HepG2 (cell line): ENCODE results near the gene SERINC2. TPM values are rescaled to one million over a fixed set of nuclear protein-coding genes. Genes with fewer than 3 reads are reported as not detected.

Source experiments
- DNMT1 ChIP-seq: sonication (generic); formaldehyde crosslinking; IDR thresholded peaks from 2 replicates; pipeline ENCODE4 v1.5.1; 2020; ENCODE audit warnings: mild to moderate bottlenecking, missing genetic modification reagents
- DZIP1 ChIP-seq: sonication (generic); formaldehyde crosslinking; IDR thresholded peaks from 2 replicates; pipeline ENCODE4 v1.5.0; 2020; ENCODE audit warnings: mild to moderate bottlenecking, missing genetic modification reagents
- ETV5 ChIP-seq: IDR thresholded peaks from 2 replicates; pipeline ENCODE4 v1.6.1; 2018; ENCODE audit warnings: missing biosample characterization, missing genetic modification reagents, inconsistent platforms, borderline replicate concordance
- HDAC1 ChIP-seq: sonication (generic); formaldehyde crosslinking; IDR thresholded peaks from 2 replicates; pipeline ENCODE4 v1.5.1; 2020; ENCODE audit warnings: mild to moderate bottlenecking, missing genetic modification reagents
- LBX2 ChIP-seq: sonication (generic); formaldehyde crosslinking; IDR thresholded peaks from 2 replicates; pipeline ENCODE4 v1.5.0; 2020; ENCODE audit warnings: missing genetic modification reagents, mild to moderate bottlenecking, borderline replicate concordance
- LCORL ChIP-seq, 2 experiments: fragments of 450-650 bp in 1 of 2; sonication (generic) in 1 of 2; formaldehyde crosslinking in 1 of 2; IDR thresholded peaks; 2 replicates each; pipeline versions ENCODE4 v1.5.0 to v1.6.1; 2017 to 2020; ENCODE audit warnings: antibody characterized with exemption in 1 of 2, missing genetic modification reagents in 1 of 2
- MIXL1 ChIP-seq: IDR thresholded peaks from 2 replicates; pipeline ENCODE4 v1.6.1; 2016
- MTA1 ChIP-seq: sonication (generic); formaldehyde crosslinking; IDR thresholded peaks from 2 replicates; pipeline ENCODE4 v1.4.0; 2020; ENCODE audit warnings: missing genetic modification reagents, mild to moderate bottlenecking, borderline replicate concordance
- NFKBIZ ChIP-seq: IDR thresholded peaks from 2 replicates; pipeline ENCODE4 v1.6.1; 2018; ENCODE audit warnings: missing genetic modification reagents, missing compliant biosample characterization
- POLR2A ChIP-seq, 2 experiments: IDR thresholded peaks; 2 replicates each; pipeline ENCODE4 v1.6.1; 2011; ENCODE audit warnings: low read depth in 2 of 2, low read length in 2 of 2, mild to moderate bottlenecking in 1 of 2, moderate library complexity in 1 of 2; ENCODE audit not compliant: insufficient read depth in 1 of 2
- RXRB ChIP-seq: IDR thresholded peaks from 2 replicates; pipeline ENCODE4 v1.6.1; 2016; ENCODE audit warnings: borderline replicate concordance, missing genetic modification reagents, missing compliant biosample characterization
- SKI ChIP-seq: fragments of 450-650 bp; IDR thresholded peaks from one replicate; pipeline ENCODE4 v1.6.1; 2018; ENCODE audit warnings: mild to moderate bottlenecking; ENCODE audit not compliant: partially characterized antibody
- SMAD3 ChIP-seq: sonication (generic); formaldehyde crosslinking; IDR thresholded peaks from 2 replicates; pipeline ENCODE4 v1.4.0; 2020; ENCODE audit warnings: missing genetic modification reagents
- SMAD9 ChIP-seq: sonication (generic); formaldehyde crosslinking; IDR thresholded peaks from 2 replicates; pipeline ENCODE4 v1.5.1; 2020; ENCODE audit warnings: mild to moderate bottlenecking, missing genetic modification reagents
- TEAD2 ChIP-seq: sonication (generic); formaldehyde crosslinking; IDR thresholded peaks from 2 replicates; pipeline ENCODE4 v1.9.0; 2021; ENCODE audit warnings: missing genetic modification reagents
- ZBTB21 ChIP-seq: sonication (generic); formaldehyde crosslinking; IDR thresholded peaks from 2 replicates; pipeline ENCODE4 v1.4.0; 2020; ENCODE audit warnings: missing genetic modification reagents
- ZBTB34 ChIP-seq: sonication (generic); formaldehyde crosslinking; IDR thresholded peaks from 2 replicates; pipeline ENCODE4 v1.8.0; 2022; ENCODE audit warnings: mild to moderate bottlenecking, missing genetic modification reagents
- ZBTB4 ChIP-seq: sonication (generic); formaldehyde crosslinking; IDR thresholded peaks from 2 replicates; pipeline ENCODE4 v1.4.0; 2020; ENCODE audit warnings: missing genetic modification reagents, mild to moderate bottlenecking, borderline replicate concordance
- ZGPAT ChIP-seq: IDR thresholded peaks from 2 replicates; pipeline ENCODE4 v1.6.1; 2016; ENCODE audit warnings: mild to moderate bottlenecking
- ZNF563 ChIP-seq: sonication (generic); formaldehyde crosslinking; IDR thresholded peaks from 2 replicates; pipeline ENCODE4 v1.8.0; 2022; ENCODE audit warnings: mild to moderate bottlenecking, moderate library complexity, missing genetic modification reagents
- polyA plus RNA-seq, 8 experiments: library from polyadenylated mRNA; depleted of rRNA in 3 of 8; stranded (reverse) in 7 of 8; unstranded in 1 of 8; fragments of >200 nt; fragmentation: Illumina TruSeq in 4 of 8; extraction: Trizol in 4 of 8; gene quantifications; 2 replicates each; pipeline versions ENCODE4 v1.2.1 to v1.2.3, GENCODE V29; 2011 to 2016; ENCODE audit warnings: low read depth in 4 of 8, missing spikeins in 1 of 8, mixed read lengths in 1 of 8; ENCODE audit not compliant: insufficient read depth in 1 of 8
- total RNA-seq, 5 experiments: library from RNA; depleted of rRNA; stranded (reverse); fragments of >200 nt; fragmentation: Illumina TruSeq; extraction: Trizol; gene quantifications; 2 replicates each; pipeline ENCODE4 v1.2.3, GENCODE V29; 2016; ENCODE audit warnings: low read depth in 1 of 5

The SERINC2 gene
- total and polyA plus RNA-seq, 2 of the 13 experiments (the other 11 are each of a cell fraction or from before 2014, with no cell fraction given), result 4.8 to 126 TPM

- no peak for TF ChIP-seq ZBTB4 (CRISPR knock-in tag)
- no peak for TF ChIP-seq SMAD9
- TF ChIP-seq ZGPAT (CRISPR knock-in tag), result no peak
- TF ChIP-seq ZBTB21 (CRISPR knock-in tag), result no peak
- TF ChIP-seq SMAD3, result no peak
- TF ChIP-seq SKI, result no peak
- TF ChIP-seq NFKBIZ (CRISPR knock-in tag), result no peak
- no peak; the same call in 1 of the 2 replicates for TF ChIP-seq ETV5 (CRISPR knock-in tag)
- TF ChIP-seq RXRB (CRISPR knock-in tag), result 0 out of 2 replicates have a peak, but pooled peaks have one; percentile 27
- TF ChIP-seq MTA1 (CRISPR knock-in tag), result no peak
- no peak for TF ChIP-seq DNMT1 (CRISPR knock-in tag)
- TF ChIP-seq ZBTB34, result no peak
- no peak for TF ChIP-seq POLR2A (IDR thresholded peaks at IDR 0.05; ENCODE audit: insufficient read depth in 1 of 2, low read depth in 2 of 2, low read length in 2 of 2)
- no peak for TF ChIP-seq LCORL (IDR thresholded peaks at IDR 0.05)
- TF ChIP-seq LCORL (CRISPR knock-in tag; IDR thresholded peaks at IDR 0.05), result no peak
- TF ChIP-seq ZNF563, result no peak
- no peak for TF ChIP-seq DZIP1 (CRISPR knock-in tag)
- no peak for TF ChIP-seq LBX2 (CRISPR knock-in tag)
- no peak for TF ChIP-seq MIXL1 (CRISPR knock-in tag)
- no peak for TF ChIP-seq TEAD2 (CRISPR knock-in tag)
- no peak; the same call in 1 of the 2 replicates for TF ChIP-seq HDAC1
These were observed 24.5 kb downstream of the SERINC2 start (continued) for GRCh38 chr1:31437433-31438037.
